IMR-90 (cell line): ENCODE results near the gene KCNN3.

Source experiments
- CTCF ChIP-seq: conservative IDR thresholded peaks from 2 replicates; pipeline ENCODE4 v1.5.1; 2012; ENCODE audit warnings: mild to moderate bottlenecking, low read depth, low read length, improper control_type of control experiment
- MAFK ChIP-seq: IDR thresholded peaks from 2 replicates; pipeline ENCODE4 v1.6.1; 2012; ENCODE audit warnings: low read depth, low read length, improper control_type of control experiment
- MXI1 ChIP-seq: IDR thresholded peaks from 2 replicates; pipeline ENCODE4 v1.6.1; 2012; ENCODE audit warnings: low read depth, mild to moderate bottlenecking, low read length, moderate library complexity, borderline replicate concordance
- POLR2A ChIP-seq: IDR thresholded peaks from 2 replicates; pipeline ENCODE4 v1.6.1; 2012; ENCODE audit warnings: mild to moderate bottlenecking, low read depth, low read length
- RCOR1 ChIP-seq: IDR thresholded peaks from 2 replicates; pipeline ENCODE4 v1.6.1; 2012; ENCODE audit warnings: mild to moderate bottlenecking, low read length, improper control_type of control experiment; ENCODE audit not compliant: insufficient replicate concordance
- RFX5 ChIP-seq: IDR thresholded peaks from 2 replicates; pipeline ENCODE4 v1.8.0; 2012; ENCODE audit warnings: low read depth, mild to moderate bottlenecking, low read length, moderate library complexity
- USF2 ChIP-seq: fragments of 150-350 bp; IDR thresholded peaks from 2 replicates; pipeline ENCODE4 v1.6.1; 2017; ENCODE audit warnings: mild to moderate bottlenecking, antibody characterized with exemption, low read length, low read depth

GRCh38 chr1:154911691-154912550 lies 41.8 kb upstream of the KCNN3 start:
- TF ChIP-seq CTCF (no peak), POLR2A (no peak), MXI1 (no peak), USF2 (no peak), RFX5 (no peak), MAFK (no peak), RCOR1 (no peak)
